ENCODE measurements around the gene LMX1B. TPM values are rescaled to one million over a fixed set of nuclear protein-coding genes. Genes with fewer than 3 reads are reported as not detected.

Gene LMX1B
- polyA plus RNA-seq, 1 donor, result 18.3 TPM

- no peak for DNase-seq
Measured at GRCh38 chr9:126694206-126695081, 80.7 kb downstream of the LMX1B start.

- DNase-seq, result no peak
Measured at GRCh38 chr9:126695186-126695585, 81.5 kb downstream of the LMX1B start.

- DNase-seq, result no peak
Measured at GRCh38 chr9:126695701-126696400, 82.1 kb downstream of the LMX1B start.

GRCh38 chr9:126696401-126697145 is 82.8 kb downstream of the LMX1B start:
- no peak for DNase-seq

DNA sequence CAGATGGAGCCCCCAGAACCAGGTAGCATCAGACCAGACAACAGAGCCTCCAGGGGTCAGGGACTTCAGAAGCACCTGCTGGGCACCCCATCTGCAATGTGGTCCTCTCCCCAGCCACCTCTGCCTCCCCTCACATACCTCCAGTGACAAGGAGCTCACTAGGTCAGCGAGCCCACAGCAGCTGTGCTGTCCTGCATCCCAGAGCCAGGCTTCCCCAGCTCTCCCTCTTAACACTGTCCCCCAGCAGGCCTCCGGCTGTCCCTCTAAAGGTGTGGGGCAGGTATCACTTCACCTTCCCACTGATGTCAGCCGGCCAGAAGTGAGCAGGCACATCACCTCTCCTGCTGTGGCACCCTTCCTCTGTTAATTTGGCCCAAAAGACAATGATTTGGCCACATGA is 83.6 kb downstream of the LMX1B start:
- DNase-seq, result no peak

DNA sequence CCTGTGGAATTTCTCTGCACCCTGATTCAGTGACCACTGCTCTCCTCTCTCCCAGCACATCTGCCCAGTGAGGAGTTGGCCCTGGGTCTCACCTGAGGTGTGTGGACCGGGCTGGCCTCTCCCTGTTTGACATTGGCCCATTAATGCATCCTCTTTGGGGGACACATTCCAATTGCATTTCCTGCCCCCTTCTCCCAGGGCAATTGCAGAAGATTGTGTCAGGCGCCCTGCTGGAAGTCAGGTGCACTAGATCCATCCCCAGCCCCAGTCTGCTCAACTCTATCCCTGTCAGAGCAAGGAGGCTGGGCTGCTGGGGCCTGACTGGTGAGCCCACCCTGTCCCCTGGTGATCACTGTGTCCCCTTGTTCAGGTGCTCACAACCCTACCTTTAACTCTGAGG is 84.5 kb downstream of the LMX1B start:
- no peak for DNase-seq

DNA sequence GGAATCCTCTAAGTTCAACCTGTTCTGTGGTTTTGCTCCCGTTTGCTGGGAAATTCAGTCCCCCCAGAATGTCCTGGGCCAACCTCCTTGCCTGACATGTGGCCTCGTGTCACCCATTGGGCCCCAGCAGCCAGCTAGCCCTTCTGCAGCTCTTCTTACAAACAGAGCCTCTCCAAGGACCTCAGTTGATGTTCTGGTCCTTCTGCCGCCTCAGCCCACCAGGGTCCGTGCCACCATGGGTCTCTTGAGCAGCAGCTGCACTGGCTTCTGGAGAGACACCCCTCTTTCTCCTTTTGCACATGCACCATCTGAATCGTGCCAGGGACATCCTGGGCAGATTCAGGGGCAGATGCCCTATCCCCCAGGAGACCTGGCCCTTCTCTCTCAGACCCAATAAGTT is 85.0 kb downstream of the LMX1B start:
- DNase-seq, result no peak

GRCh38 chr9:126699401-126699881 is 85.7 kb downstream of the LMX1B start:
- no peak for DNase-seq

GRCh38 chr9:126700296-126700695 is 86.6 kb downstream of the LMX1B start:
- DNase-seq, result no peak

- DNase-seq, result no peak
Measured at GRCh38 chr9:126700903-126701812, 87.4 kb downstream of the LMX1B start.

DNA sequence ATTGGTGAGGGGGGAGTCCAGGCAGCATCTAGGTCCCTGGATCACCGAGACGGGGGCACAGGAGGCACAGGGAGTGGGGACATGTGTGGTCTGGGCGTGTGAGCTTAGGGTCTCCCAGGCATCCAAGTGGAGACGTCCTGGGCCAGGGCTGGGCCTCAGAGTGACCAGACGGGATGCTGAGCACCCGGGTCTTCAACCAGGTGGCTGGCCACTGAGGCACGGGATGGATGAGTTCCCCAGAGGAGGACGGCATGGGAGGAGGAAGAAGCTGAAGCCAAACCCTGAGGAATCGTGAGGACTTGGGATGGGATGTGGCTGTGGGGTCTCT is 88.0 kb downstream of the LMX1B start:
- DNase-seq, result no peak

DNA sequence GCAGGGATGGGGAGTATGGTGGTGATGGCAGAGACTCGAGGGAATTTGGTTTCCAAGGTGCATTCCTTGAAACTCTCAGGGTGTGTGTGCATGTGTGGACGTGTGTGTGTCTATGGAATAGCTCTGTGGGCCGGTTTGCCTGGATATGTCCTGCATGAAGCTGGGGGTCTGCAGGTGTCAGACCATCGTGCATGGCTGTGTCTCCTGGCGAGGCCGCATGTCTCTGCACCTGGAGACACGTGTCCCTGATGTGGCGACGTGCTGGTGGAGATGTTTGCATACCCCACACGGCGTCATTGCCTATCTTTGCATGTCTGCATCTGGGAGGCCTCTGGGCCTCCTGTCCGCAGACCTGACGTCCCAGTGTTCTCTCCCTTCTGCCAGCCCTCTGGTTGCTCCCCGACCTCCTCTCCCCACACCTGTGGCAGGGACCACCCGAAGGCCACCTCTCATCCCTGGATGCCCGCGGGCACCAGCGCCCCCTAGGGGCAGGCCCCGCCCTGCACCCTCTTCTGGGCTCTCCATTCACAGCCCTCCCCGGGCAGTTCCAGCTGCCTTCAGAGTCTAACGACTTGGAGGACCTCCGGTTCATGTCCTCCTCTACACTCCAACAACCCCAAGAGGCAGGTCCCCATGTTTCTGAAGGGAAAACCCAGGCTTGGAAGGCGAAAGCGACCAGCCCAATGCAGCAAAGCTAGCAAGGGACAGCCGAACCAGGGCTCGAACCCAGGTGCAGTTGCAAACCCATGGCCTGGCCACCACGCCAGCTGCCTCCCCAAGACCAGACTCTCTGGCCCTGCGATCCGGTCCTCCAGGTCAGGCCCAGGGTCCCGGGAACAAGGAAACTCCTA is 88.6 kb downstream of the LMX1B start:
- no peak for DNase-seq

- DNase-seq, result no peak
Measured at GRCh38 chr9:126703002-126703865, 89.5 kb downstream of the LMX1B start.

GRCh38 chr9:126703866-126704156 is 90.1 kb downstream of the LMX1B start:
- no peak for DNase-seq

- no peak for DNase-seq
Measured at GRCh38 chr9:126704157-126704891, 90.6 kb downstream of the LMX1B start.

DNA sequence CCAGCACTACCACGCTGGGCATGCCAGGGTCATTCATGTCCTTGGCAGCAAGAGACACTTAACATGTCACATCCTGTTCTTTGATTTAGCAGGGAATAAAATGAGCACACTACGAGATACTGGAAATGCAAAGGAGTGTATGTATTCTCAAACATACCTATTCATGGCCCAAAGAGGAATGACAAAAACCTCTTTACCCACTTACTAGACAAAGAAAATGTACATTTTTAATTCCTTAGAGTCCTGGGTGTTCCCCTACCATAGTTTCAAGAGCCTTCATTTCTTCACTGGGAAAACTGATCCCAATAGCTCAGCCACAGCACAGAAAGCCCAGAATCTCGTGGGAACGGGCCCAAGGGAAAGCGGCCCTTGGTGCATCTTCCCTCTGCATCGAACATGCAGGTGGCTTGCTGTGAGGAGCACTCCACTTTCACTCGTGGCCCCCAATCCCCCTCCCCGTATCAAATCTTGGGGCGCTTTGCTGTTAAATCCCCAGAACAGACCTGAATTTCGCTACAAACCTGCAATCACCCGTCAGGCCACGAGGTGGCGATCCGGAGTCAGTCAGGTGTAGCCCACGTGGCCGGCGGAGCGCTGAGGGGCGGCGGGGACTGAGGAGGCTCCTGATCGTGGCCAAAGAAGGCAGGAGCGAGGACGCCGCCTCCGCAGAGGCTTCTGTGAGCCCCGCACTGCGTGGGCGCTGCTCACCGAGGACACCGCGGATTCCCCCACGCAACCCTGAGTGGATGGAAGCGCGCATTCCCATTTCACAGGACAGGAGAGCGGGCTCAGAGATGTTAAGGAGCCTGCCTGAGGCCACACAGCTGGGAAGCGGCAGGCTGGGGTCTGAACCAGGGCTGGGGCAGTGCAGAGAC is 91.4 kb downstream of the LMX1B start:
- DNase-seq, result peak; percentile 73

- no peak for DNase-seq
Measured at GRCh38 chr9:126705767-126706697, 92.3 kb downstream of the LMX1B start.

All from left kidney (tissue), 2 donors.